ENCODE results near the gene MUC4.
"Not testable (repeated sequence)": the region's sequence is repeated elsewhere in the genome, so short reads cannot be mapped to it uniquely, and the experiment has no call there.

DNA sequence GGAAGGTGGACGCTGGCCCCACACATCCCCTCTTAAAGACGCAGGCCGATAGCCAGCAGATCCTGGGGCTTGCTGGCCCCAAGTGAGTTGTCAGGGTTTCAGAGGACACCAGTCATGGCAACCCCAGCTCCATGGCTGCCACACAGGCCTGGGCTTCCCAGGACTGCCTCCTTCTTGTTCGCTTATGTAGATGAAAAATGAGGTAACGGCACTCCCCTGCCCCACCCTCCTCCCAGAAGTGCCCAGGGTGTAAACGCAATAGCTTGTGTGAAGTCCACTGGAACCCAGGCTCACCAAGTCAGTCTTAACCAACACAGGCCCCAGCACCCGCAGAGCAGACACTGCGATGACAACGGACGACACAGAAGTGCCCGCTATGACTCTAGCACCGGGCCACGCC, 87.4 kb downstream of the MUC4 start:
- TF ChIP-seq CTCF (conservative IDR thresholded peaks at IDR 0.05); EZH2 (IDR thresholded peaks at IDR 0.05; ENCODE audit: low read depth): not testable (repeated sequence)

All from PC-9 (cell line).